Stimulated activated CD4-positive, alpha-beta T cell treated with anti-CD3 and anti-CD28 coated beads, Interleukin-12 subunit alpha, Interleukin-12 subunit beta, amount 100 ng/mL, for 4 hours (primary cell): Measurements from ENCODE around the gene LCA5.
"Not testable (repeated sequence)": the region's sequence is repeated elsewhere in the genome, so short reads cannot be mapped to it uniquely, and the experiment has no call there.

Source experiments
- DNase-seq: peaks from one replicate; pipeline ENCODE4 v3.0.0-alpha.2; 2020

Gene LCA5

DNA sequence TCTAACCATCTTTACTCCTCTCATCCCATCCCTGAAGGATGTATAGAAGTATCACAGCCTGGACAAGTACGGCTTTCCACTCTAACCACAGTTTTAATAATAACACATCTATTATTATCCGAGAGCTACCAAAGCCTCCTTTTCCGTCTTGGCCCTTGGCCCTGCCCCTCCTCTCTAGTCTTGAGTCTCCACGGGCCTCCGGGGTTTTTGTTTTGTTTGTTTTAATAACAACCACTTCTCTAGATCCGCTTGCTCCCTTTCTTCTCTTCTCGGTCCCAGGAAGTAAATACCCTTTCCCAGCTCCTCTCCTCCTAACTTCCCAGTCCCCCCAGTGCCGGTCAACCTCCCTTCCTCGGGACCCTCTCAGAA, 661 bp downstream of the LCA5 start:
- DNase-seq: no peak

DNA sequence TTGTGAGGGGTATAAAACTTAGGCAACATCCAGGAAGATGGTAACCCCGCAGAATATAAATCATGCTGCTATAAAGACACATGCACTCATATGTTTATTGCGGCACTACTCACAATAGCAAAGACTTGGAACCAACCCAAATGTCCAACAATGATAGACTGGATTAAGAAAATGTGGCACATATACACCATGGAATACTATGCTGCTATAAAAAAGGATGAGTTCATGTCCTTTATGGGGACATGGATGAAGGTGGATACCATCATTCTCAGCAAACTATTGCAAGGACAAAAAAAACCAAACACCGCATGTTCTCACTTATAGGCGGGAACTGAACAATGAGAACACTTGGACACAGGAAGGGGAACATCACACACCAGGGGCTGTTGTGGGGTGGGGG, 7.7 kb downstream of the LCA5 start:
- DNase-seq: not testable (repeated sequence)

DNA sequence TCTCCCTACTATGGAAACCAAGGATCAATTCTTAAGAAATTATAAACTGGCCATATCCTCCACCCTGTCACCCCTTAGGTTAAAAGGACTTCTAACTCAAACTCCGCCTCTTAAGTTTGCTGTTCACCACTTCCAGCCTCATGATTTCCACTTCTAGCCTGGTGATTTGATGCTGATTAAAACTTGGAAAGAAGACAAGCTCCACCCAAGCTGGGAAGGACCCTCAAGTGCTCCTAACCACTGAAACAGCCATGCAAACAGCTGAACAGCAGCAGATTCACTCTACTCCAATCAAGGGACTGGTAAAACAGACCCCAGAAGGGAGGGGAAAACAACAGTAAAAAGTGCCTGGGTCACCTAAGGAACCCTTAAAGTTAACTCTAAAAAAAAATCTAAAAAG, 10.3 kb downstream of the LCA5 start:
- no peak for DNase-seq

DNA sequence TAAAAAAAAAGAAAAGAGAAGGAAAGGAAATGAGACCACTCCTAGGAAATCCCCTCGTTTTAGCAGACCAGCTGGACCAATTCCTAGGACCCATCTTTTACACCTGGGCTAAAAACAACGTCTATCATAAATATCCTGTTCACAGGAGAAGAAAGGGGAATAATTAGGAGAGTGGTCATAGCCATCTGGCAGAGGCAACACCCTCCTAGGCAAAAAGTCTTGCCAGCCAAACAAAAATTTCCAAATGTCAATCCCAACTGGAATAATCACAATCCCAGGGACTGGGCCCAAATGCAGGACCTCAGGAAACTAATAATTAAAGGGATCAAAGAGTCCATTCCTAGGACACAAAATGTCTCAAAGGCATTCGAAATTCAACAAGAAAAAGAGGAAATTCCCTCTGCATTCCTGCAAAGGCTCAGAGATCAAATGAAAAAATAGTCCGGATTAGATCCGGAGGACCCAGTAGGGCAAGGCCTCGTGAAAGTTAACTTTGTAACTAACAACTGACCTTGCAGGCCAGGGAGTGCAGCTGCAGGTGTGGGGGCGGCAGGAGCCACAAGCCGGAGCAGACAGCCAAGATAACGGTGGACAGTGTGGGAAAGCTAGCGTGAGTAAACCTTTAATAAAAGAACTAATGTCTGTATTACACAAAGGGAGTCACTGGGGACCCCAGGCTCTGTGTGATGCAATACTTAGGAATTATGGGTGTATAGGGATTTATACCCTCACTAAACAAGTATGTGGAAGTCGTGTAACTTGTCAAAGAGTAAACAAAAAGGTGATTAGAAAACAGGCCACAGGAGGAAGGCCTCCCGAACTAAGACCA, 11.7 kb downstream of the LCA5 start:
- DNase-seq: no peak

DNA sequence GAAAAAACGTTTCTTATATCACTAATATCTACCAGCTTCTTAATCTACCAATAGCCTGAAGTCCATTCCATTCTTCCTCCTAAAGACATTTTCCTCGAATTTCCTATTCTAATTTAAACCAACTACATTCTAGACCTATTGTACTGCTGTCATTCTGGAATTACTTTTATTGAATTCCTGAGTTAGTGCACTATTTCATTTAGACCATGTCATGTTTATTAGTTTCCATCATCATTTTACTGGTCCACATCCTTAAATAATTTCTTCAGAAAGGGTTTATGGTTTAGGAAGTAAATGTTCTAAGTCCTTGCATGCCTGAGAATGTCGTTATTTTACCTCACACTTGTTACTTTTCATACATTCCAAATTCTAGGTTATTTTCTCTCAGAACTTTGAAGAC, 13.2 kb downstream of the LCA5 start:
- DNase-seq: no peak

DNA sequence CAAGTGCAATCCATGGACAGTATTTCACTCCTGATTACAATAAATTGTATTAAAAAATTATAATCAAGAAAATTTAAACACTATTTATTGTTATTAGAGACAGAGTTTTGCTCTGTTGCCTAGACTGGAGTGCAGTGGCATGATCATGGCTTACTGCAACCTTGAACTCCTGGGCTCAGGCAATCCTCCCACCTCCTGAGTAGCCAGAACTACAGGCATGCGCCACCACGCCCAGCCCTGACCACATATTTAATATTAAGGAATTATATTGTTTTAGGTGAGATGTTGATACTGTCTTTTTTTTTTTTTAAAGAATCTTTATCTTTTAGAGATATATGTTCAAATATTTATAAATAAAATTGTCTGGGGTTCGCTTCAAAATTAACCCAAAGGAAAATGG, 14.6 kb downstream of the LCA5 start:
- DNase-seq: no peak

DNA sequence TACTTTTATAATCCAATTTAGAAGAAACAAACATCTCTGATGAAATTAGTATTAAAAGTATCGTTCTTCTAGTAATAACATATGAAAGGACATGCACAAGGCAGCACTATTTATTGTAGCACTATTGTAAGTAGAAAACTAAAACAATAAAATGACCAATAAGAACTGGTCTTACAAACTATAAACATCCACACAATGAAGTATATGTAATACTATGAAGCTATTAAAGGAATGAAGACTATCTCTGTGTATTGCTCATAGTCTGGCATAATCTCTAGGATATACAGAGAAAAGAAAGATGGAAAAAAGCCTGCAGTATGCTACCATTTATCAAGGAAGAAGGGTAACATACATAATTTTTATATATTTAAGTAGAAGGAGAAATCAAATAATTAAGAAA, 16.7 kb downstream of the LCA5 start:
- DNase-seq: no peak

DNA sequence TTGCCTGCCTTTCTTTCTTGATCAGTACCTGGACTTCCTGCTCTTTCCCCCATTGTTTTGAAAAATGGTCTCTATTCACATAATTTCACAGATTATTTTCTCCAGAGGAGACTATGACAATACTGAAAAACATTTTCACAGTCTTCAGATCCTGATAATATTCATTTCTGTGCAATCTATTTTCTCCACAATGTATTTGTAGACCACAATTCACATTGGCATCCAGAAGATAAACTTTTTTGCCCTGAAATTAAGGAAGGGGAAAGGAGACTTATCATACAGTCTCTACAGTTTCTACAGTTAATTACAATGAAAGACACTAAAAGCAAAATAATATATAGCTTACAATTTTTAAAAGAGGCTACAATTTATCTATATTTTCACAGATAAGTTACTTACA, 18.4 kb downstream of the LCA5 start:
- DNase-seq: no peak

DNA sequence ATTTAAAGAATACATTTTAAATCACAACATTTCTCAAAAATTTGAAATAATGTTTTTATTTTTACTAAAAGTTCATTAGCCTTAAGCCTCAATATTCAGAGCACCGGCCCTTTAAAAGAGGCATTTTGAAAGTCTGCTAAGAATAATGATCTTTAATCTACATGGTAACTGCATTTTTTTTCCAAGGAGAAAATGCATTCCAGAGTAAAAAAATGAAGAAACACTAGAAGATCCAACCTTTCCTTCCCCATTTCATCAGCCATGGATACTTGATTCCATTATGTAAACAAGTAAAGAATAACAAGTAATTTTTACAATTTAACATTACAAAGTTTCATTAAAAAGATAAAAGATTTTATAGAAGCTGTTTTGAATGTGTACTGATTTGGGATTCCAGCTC, 21.8 kb downstream of the LCA5 start:
- DNase-seq: no peak

DNA sequence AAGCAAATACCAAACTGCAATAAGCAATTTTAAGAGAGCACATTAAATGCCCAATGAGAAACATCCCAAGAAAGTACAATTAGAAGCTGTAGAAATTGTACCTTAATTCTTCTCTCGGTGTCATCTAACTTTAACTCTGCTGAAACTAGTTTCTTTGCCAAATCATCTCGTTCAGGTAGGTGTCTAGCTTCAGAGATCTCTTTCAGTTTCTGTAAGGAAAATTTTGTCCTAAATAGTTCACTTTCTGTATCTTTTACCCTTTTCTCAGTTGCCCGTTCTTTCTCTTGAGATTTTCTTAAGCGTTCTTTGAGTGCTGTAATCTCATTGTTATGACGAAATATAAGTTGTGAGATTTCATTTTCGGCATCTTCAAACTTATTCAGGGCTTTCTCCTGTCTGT, 24.1 kb downstream of the LCA5 start:
- no peak for DNase-seq

DNA sequence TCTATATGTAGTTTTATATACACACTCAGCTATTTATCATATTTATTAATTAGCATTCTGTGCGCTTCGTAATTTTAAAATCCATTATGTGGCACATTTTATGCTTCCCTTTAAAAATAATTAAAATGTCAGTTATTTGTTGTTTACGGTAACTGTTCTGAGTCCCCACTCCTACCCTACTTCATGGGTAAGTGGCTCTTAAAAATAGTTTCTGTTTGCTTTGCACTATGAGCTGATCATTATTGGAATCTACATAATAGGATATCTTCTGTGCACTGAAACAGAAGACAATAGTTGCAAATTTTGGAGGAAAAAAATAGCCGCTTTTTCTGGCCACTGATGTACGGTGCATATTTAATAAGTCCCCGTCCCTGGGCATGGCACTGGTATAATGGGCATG, 25.2 kb downstream of the LCA5 start:
- no peak for DNase-seq

DNA sequence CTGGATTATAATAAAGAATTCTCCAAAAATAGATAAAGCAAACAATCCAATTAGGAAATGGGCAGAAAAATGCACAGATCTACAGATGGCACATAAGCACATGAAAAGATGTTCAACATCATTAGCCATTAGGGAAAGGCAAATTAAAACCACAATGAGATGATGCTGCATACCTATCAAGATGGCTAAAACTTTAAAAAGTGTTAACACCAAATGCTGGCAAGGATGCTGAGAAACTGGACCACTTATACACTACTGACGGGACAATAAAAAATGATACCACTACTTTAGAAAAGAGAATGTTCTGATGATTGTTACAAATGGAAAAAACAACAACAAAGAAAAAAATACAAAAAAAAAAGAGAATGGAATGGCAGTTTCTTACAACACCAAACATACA, 26.5 kb downstream of the LCA5 start:
- DNase-seq: no peak

DNA sequence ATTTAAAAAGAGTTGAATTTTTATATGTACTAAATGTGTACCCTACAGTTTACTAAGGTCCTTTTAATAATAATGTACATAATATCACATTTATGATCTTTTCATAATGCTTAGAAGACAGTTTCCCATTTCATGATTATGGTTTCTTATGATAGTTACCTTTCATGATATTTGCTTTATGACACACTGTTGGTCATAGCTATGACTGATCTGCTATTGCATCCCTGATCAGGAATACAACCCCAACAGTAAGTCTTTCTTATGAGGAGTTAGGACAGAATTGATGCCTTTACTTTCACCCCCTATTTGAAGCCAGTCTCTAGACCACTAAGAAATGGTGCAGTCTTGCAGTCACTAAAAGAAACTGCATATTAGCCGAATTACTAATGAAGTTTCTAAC, 31.0 kb downstream of the LCA5 start:
- no peak for DNase-seq

DNA sequence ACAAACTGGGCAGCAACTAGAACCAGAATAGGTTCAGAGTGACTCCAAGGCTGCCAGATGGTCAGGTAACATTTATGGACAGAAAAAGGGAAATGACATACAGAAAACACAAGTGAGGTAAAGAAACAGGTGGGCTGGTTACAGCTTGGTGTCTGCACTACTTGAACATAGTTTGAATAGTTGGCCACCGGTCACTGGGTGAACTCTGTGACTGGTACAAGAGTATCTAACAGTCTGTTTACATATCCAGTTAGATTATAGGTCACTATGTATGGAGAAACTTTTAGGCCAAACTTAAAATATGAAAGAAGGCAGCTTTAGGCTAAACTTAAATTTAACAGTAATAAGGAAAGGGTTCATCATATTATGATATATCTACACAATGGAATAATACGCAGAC, 32.9 kb downstream of the LCA5 start:
- DNase-seq: no peak

DNA sequence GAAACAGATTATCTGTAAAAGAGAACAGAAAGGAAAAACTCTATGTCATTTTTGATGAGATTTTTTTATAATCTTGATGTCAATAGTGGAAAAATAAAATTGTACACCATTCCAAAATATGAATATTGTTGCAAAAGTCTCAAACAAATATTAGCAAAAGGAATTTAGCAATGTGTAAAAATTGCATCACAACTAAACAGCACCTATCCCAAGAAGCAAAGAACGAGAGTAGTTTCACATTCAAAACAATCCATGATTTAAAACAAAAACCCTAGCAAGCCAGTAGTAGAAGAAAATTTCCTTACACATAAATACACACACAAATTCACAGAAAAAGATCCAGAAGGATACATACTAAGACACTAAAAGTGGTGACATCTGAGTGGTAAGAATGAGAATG, 38.4 kb downstream of the LCA5 start:
- DNase-seq: no peak

DNA sequence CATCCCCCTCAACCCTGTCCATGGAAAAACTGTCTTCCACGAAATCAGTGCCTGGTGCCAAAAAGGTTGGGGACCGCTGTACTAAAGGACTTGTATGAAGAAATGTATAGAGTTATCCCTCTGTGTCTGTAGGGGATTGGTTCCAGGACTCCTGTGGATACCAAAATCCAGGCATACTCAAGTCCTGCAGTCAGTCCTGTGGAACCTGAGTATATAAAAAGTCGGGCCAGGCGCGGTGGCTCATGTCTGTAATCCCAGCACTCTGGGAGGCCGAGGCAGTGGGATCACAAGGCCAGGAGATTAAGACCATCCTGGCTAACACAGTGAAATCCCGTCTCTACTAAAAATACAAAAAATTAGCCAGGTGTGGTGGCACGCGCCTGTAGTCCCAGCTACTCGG, 42.0 kb downstream of the LCA5 start:
- no peak for DNase-seq

DNA sequence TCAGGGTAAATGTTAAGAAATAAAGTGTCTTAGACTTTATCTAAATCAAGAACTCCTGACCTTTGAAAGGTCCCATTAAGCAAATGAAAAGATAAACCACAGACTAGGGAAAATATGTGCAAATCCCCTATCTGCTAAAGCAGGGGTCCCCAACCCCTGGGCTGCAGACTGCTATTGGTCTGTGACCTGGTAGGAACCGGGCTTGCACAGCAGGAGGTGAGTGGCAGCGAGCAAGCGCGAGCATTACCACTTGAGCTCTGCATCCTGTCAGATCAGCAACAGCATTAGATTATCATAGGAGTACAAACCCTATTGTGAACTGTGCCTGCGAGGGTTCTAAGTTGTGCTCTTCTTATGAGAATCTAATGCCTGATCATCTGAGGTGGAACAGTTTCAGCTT, 42.4 kb downstream of the LCA5 start:
- DNase-seq: no peak

DNA sequence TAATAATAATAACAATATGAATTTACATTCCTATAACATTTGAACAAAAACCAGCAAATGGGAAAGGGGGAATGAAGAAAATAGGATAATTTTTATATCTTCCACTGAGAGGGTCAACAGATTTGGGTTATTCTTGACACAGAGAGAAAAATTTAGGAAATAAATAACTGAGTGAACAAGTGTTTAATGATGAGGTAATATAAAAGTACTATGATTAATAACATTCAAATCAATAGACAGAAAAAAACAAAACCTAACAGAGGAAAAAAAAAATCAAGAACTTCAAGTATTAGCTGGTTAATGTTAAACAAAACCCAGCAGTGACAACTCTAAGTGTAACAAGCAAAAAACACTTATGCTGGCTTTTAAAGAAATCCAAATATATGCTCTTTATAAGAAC, 66.5 kb downstream of the LCA5 start:
- DNase-seq: no peak

DNA sequence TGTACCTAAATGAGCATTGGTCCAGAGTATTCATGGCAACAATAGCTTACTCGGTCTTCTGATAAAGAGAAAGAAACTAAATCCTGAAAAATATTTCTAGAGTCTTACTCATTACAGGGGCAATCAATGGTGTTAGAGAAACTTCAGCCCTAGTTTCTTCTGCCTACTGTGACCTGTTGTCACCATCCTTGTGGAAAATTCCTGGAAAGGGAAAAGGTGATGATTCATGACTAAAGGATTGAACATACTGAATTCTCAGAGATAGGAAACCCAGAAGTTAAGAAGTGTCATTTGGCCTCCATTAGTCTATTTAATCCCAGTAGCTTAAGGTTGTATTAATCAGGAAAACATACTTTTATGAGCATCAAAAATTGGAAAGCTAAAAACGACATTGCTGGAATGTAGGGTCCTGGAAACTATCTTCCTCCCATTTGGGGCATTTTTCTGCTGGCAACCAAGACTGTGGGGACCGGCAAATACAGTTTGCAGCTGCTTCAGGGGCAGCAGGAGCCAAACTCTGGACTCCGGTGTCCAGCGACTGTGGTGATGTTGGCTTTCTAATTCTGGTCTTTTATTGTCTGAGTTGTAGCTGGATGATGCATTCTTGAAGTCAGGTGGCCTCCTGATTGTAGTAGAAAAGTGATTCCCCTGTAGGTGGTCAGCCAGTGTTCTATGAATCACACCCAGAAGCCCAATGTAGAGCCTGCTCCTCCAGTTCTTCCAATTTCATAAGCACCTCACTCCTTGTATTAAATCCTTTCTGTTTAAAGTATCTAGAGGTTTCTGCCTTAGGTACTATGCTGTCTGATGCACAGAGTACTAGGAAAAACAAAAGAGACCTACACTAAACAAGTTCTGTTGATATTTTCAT, 67.6 kb downstream of the LCA5 start:
- no peak for DNase-seq

DNA sequence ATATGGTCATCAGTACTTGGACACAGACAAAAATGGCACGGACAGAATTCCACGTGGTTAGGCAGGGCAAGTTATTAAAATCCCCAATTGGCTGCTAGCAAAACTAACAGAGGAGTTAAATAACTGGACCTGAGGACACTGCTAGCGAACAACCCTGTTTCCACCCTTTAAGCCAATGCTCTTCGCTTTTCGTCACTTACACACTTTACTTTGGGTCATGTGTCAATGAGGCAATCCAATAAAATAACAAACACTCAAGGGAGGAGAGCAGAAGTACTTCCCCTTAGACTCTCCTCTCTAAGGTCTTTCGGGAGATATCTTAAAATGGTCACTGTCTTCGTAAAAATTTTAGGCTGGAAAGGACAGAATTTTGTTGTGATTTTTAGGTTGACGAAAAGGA, 68.6 kb downstream of the LCA5 start:
- DNase-seq: no peak

DNA sequence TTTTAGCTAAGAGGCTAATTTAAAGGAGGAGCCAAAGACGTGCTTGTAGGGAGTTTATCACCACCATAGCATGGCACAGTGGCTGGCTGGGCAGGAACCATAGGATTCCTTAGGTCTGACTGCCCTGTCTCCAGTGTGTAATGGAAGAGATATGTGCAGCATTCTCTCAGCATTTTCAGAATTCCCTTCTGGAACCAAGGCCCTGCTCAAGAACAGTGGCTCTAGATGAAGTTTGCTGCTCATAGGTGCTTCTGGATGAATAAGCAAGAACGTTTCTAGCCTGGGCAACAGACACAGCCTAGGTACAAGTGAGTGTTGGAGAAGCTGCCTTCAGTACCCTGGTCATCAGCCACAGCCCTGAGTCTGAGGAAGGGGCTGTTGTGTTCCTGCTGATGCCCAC, 69.1 kb downstream of the LCA5 start:
- DNase-seq: no peak

DNA sequence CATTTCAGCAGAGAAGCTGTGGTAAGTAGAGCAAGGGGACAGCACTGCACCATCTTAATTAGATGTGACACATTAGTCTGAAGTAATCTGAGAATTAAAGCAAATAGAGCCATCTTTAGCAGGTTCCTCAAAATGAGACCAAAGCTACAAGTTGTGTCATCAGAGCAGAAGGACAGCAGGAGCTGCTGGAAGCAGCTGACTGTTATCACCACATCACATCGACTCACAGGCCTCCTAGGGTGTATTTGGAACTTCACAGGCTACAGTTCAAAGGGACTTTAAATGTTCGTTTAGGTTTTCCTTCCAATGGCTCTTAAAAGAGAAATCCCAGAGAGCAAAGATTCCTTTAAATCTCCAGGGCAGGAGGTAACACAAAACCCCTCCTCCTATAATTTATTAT, 69.5 kb downstream of the LCA5 start:
- no peak for DNase-seq

DNA sequence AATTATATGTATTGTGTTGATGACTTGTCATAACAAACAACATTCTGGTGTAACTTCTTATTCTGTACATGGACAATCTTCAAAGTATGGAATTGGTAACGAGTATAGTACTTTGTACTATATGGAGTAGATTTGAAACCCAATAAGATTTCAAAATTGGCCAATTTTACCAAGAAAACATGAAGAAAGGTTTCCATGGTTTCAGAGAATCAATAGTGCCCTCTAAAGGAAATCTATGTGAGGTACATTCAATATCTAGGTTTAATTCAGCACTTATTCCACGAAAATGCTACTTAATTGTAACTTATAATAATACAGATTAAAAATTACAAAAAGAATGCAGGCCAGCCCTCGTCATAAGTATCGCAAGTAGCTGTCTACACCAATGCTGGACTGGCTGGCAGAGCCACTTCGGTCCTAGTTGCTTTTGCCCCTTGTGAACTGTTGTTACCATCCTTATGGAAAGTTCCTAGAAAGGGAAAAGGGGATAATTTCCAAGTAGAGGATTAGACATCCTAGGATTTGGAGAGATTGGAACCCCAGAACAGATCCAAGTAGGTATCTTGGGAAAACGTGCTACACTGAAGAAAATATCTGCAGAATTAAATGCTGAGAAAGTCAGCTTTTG, 70.9 kb downstream of the LCA5 start:
- DNase-seq: no peak

DNA sequence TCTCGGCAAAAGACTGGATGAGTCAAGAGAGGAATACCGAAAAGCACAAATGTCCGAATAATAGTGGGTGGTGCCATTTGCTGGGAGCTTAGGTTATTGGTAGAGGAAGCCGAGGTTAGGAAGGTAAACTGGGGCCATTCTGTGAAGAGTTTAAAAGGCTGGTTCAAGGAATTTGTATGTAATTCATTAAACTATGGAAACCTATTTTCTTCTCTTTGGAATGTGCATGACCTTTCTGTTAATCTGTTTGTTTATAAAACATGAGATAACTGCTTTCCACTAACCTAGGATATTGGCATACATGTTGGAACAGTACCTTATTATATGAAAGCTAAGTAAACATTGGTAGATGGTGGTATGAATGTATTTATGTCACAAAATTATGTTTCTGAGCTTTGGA, 71.8 kb downstream of the LCA5 start:
- DNase-seq: no peak
